OCI-LY7 (cell line): Measurements from ENCODE around the gene RREB1. TPM values are rescaled to one million over a fixed set of nuclear protein-coding genes. Genes with fewer than 3 reads are reported as not detected.

Experiments
- BruUV-seq: library from RNA; stranded (reverse); fragments of 400-500 nt; replicated peaks from 2 replicates; lab custom pipeline; 2021; lab: Mats Ljungman, UMichigan
- CTCF ChIA-PET: fragments of 300-600 bp; sonication (Branson Sonifier 250); formaldehyde crosslinking; loops from one replicate; lab custom pipeline; 2022; ENCODE audit warnings: antibody characterized with exemption; ENCODE audit not compliant: unreplicated experiment; lab: Charles Lee
- POLR2A ChIA-PET: fragments of 300-600 bp; sonication (Branson Sonifier 250); formaldehyde crosslinking; loops from one replicate; lab custom pipeline; 2022; ENCODE audit warnings: antibody characterized with exemption; lab: Charles Lee
- DNase-seq: peaks from one replicate; pipeline ENCODE4 v3.0.0-alpha.2; 2015; ENCODE audit warnings: low spot score
- H2AFZ ChIP-seq: fragments of 200-600 bp; sonication (generic), shearing (Covaris generic); 2 replicates; pipeline ENCODE4 v1.6.1; 2014; ENCODE audit warnings: mild to moderate bottlenecking, antibody characterized with exemption, low read length, moderate library complexity
- H3K27ac ChIP-seq: fragments of 200-600 bp; sonication (generic); 2 replicates; pipeline ENCODE4 v1.5.1; 2014; ENCODE audit warnings: mixed run types, low read depth, mild to moderate bottlenecking, moderate library complexity, low read length, inconsistent platforms; ENCODE audit not compliant: poor library complexity, severe bottlenecking
- H3K36me3 ChIP-seq: fragments of 200-600 bp; sonication (generic); 2 replicates; pipeline ENCODE4 v1.6.1; 2014; ENCODE audit warnings: mild to moderate bottlenecking, antibody characterized with exemption, low read length, moderate library complexity, mixed read lengths; ENCODE audit not compliant: insufficient read depth
- H3K4me1 ChIP-seq: fragments of 200-600 bp; sonication (generic); 2 replicates; pipeline ENCODE4 v1.5.1; 2014; ENCODE audit warnings: mild to moderate bottlenecking, low read length; ENCODE audit not compliant: insufficient read depth, poor library complexity, severe bottlenecking
- H3K4me2 ChIP-seq: fragments of 200-600 bp; sonication (generic); 2 replicates; pipeline ENCODE4 v1.6.1; 2014; ENCODE audit warnings: mild to moderate bottlenecking, low read length
- H3K4me3 ChIP-seq: fragments of 200-600 bp; sonication (generic); 2 replicates; pipeline ENCODE4 v1.5.1; 2014; ENCODE audit warnings: mild to moderate bottlenecking, low read depth, low read length; ENCODE audit not compliant: poor library complexity, severe bottlenecking
- H3K79me2 ChIP-seq: fragments of 200-600 bp; sonication (generic); 2 replicates; pipeline ENCODE4 v1.6.1; 2016; ENCODE audit warnings: low read depth, mild to moderate bottlenecking, low read length, moderate library complexity, mixed read lengths; ENCODE audit not compliant: insufficient read depth
- H3K9me2 ChIP-seq: fragments of 200-600 bp; sonication (generic); 2 replicates; pipeline ENCODE4 v1.6.1; 2016; ENCODE audit warnings: mild to moderate bottlenecking, low read length, mixed read lengths; ENCODE audit not compliant: insufficient read depth
- H3K9me3 ChIP-seq: fragments of 200-600 bp; sonication (generic); 2 replicates; pipeline ENCODE4 v1.6.1; 2014; ENCODE audit warnings: mild to moderate bottlenecking, mixed run types, low read length, mixed read lengths
- H4K20me1 ChIP-seq: fragments of 200-600 bp; sonication (generic); 2 replicates; pipeline ENCODE4 v1.6.1; 2014; ENCODE audit warnings: mild to moderate bottlenecking, antibody characterized with exemption, low read length, moderate library complexity, mixed read lengths; ENCODE audit not compliant: insufficient read depth
- EZH2phosphoT487 ChIP-seq: fragments of 200-600 bp; sonication (generic); IDR thresholded peaks from 2 replicates; pipeline ENCODE4 v1.6.1; 2018; ENCODE audit warnings: low read depth, borderline replicate concordance, mild to moderate bottlenecking, mixed run types, antibody characterized with exemption, low read length, moderate library complexity, mixed read lengths
- intact Hi-C: fragments of 100-400 bp; cut with micrococcal nuclease; formaldehyde crosslinking; loops from one replicate; pipeline ENCODE4 v1.10.0; 2022; ENCODE audit not compliant: unreplicated experiment
- total RNA-seq, 2 experiments: library from RNA; depleted of rRNA in 1 of 2; stranded (reverse); fragments of >200 nt in 1 of 2; shearing (Covaris generic) in 1 of 2; gene quantifications; 2 replicates each; pipeline ENCODE4 v1.2.3, GENCODE V29; 2014 to 2022
- TF ChIP-seq, protein P1 (sequence below): fragments of 200-600 bp; sonication (generic); conservative IDR thresholded peaks from 2 replicates; pipeline ENCODE4 v1.5.1; 2014; ENCODE audit warnings: mild to moderate bottlenecking, antibody characterized with exemption, low read length, moderate library complexity, mixed read lengths

RREB1 gene
- total RNA-seq, 2 experiments from 2014 or later, result 4.4 to 7.1 TPM

DNA sequence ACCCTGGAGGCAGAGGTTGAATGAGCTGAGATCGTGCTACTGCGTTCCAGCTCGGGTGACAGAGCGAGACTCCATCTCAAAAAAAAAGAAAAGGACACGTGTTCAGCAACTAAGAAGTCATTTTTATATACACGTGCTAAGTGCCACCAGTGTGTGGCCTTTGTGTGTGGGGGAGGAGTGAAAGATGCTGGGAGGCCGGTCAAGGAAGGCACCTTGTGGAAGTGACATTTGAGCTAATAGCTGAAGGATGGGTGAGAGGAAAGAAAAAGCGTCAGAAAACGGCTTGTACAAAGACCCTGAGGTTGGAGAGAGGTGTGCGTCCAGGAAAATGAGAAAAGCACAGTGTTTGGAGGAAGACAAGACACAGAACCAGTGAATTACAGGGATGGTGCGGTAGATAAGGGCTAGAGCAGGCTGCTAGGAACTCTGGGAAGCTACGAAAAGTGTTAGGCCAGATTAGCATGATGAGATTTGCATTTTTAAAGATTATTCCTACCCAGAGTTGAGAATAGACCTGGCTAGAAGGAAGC lies 11.6 kb downstream of the RREB1 start:
- no peak overlapping the region for H2AFZ ChIP-seq
- no peak overlapping the region for H3K27ac ChIP-seq
- TF ChIP-seq EZH2phosphoT487, result no peak
- TF ChIP-seq, protein P1, sequence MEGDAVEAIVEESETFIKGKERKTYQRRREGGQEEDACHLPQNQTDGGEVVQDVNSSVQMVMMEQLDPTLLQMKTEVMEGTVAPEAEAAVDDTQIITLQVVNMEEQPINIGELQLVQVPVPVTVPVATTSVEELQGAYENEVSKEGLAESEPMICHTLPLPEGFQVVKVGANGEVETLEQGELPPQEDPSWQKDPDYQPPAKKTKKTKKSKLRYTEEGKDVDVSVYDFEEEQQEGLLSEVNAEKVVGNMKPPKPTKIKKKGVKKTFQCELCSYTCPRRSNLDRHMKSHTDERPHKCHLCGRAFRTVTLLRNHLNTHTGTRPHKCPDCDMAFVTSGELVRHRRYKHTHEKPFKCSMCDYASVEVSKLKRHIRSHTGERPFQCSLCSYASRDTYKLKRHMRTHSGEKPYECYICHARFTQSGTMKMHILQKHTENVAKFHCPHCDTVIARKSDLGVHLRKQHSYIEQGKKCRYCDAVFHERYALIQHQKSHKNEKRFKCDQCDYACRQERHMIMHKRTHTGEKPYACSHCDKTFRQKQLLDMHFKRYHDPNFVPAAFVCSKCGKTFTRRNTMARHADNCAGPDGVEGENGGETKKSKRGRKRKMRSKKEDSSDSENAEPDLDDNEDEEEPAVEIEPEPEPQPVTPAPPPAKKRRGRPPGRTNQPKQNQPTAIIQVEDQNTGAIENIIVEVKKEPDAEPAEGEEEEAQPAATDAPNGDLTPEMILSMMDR, result no peak
- no peaks in the 10 kb centered on the region for H3K79me2 ChIP-seq
- no peak for DNase-seq
- H3K36me3 ChIP-seq, result no peaks in the 10 kb centered on the region
- ChIA-PET POLR2A (interaction anchor here (0.6 to 1.6 kb wide), 3 partner anchors 11 to 36 kb away, joined by 3 to 4 read pairs (median 4); no protein-coding TSS in a partner anchor), CTCF (no interaction called here)
- no peaks in the 10 kb centered on the region; the same call in 1 of the 2 replicates for H4K20me1 ChIP-seq
- no peak overlapping the region for H3K4me2 ChIP-seq
- intact Hi-C loops, result no loop called here
- H3K4me3 ChIP-seq, result no peak overlapping the region
- no peaks in the 10 kb centered on the region for H3K4me1 ChIP-seq
- no peaks in the 10 kb centered on the region for H3K9me3 ChIP-seq
- BruUV-seq, result no TSS peak
- no peaks in the 10 kb centered on the region for H3K9me2 ChIP-seq

DNA sequence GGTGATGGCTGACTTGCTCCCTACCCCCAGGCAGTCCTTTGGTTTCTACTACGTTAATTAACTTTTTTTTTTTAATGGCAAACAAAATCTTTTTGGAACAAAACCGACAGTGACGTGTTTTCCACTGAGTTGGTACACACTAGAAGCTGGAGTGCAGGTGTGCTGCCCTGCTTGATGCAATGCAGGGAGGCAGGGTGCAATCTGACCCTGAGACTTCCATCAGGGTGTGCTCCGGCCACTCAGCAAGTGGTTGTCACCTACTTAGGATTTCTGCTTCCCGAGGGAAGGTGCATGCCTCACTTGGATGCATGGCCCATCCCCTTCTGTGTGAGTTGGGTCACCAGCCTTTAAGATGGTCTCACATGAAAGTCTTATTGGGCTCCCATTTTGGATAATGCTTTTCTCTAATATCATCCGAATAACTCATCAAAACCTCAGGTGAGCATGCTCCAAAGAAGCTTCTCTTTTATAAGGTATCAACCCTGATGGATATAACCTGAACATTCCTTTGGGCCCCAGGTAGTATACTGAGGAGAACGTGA lies 14.0 kb downstream of the RREB1 start:
- Histone ChIP-seq H3K4me2 (no peak overlapping the region), H3K36me3 (no peaks in the 10 kb centered on the region), H3K4me1 (no peaks in the 10 kb centered on the region), H3K79me2 (no peaks in the 10 kb centered on the region), H3K27ac (no peak overlapping the region), H3K4me3 (no peak overlapping the region), H3K9me2 (no peaks in the 10 kb centered on the region), H4K20me1 (no peaks in the 10 kb centered on the region), H3K9me3 (no peaks in the 10 kb centered on the region), H2AFZ (no peak overlapping the region)
- intact Hi-C loops, result no loop called here
- ChIA-PET POLR2A (interaction anchor here (0.6 kb wide), 1 partner anchor 13 kb away, joined by 3 read pairs; no protein-coding TSS in a partner anchor), CTCF (no interaction called here)
- BruUV-seq, result no TSS peak
- no peak for DNase-seq
- TF ChIP-seq, protein P1, result no peak
- no peak for TF ChIP-seq EZH2phosphoT487

- H3K4me2 ChIP-seq, result no peak overlapping the region
- no TSS peak for BruUV-seq
- TF ChIP-seq, protein P1, result no peak
- no peak for TF ChIP-seq EZH2phosphoT487
- no peaks in the 10 kb centered on the region for H3K36me3 ChIP-seq
- intact Hi-C loops, result no loop called here
- POLR2A ChIA-PET, result interaction anchor here (0.6 to 0.7 kb wide), 4 partner anchors 12 to 793 kb away, joined by 3 to 4 read pairs (median 3); no protein-coding TSS in a partner anchor
- CTCF ChIA-PET, result no interaction called here
- H3K4me3 ChIP-seq, result no peak overlapping the region
- H4K20me1 ChIP-seq, result no peaks in the 10 kb centered on the region; the same call in 1 of the 2 replicates
- no peaks in the 10 kb centered on the region for H3K9me3 ChIP-seq
- H2AFZ ChIP-seq, result no peak overlapping the region
- DNase-seq, result no peak
- H3K79me2 ChIP-seq, result no peaks in the 10 kb centered on the region
- H3K27ac ChIP-seq, result no peak overlapping the region
- H3K4me1 ChIP-seq, result no peaks in the 10 kb centered on the region
- no peaks in the 10 kb centered on the region for H3K9me2 ChIP-seq
These were observed 14.9 kb downstream of the RREB1 start for GRCh38 chr6:7122684-7123083.
